Measurements from ENCODE around the gene SUPT7L.

GRCh38 chr2:27704342-27704876 lies 41.0 kb upstream of the SUPT7L start:
- no peak for TF ChIP-seq CTCF (IDR thresholded peaks at IDR 0.05)
- TF ChIP-seq POLR2A (IDR thresholded peaks at IDR 0.05), result no peak
